SU-DHL-6 (cell line): ENCODE data around the gene NFATC3.

ENCODE experiments used
- H2AFZ ChIP-seq: fragments of 200-600 bp; sonication (generic); 2 replicates; pipeline ENCODE4 v1.6.1; 2014; ENCODE audit warnings: low read depth, mild to moderate bottlenecking, moderate library complexity, mixed read lengths, antibody characterized with exemption, low read length; ENCODE audit not compliant: severe bottlenecking
- H3F3A ChIP-seq: fragments of 200-600 bp; shearing (Covaris generic); 2 replicates; pipeline ENCODE4 v1.6.0; 2016; ENCODE audit warnings: antibody characterized with exemption, mild to moderate bottlenecking; ENCODE audit not compliant: insufficient read depth
- H3K27ac ChIP-seq: fragments of 200-600 bp; sonication (generic); 2 replicates; pipeline ENCODE4 v1.5.1; 2016; ENCODE audit warnings: low read depth, mild to moderate bottlenecking, low read length, moderate library complexity, mixed read lengths
- H3K27me3 ChIP-seq: fragments of 200-600 bp; sonication (generic), shearing (Covaris generic); 2 replicates; pipeline ENCODE4 v1.6.0; 2014; ENCODE audit warnings: mild to moderate bottlenecking, low read length
- H3K36me3 ChIP-seq: fragments of 200-600 bp; sonication (generic); 2 replicates; pipeline ENCODE4 v1.6.1; 2014; ENCODE audit warnings: mild to moderate bottlenecking, low read length, mixed read lengths
- H3K4me2 ChIP-seq: fragments of 300-600, 200-600 bp; shearing (Covaris generic), sonication (generic); 2 replicates; pipeline ENCODE4 v1.6.0; 2014; ENCODE audit warnings: low read length, low read depth, mild to moderate bottlenecking; ENCODE audit not compliant: poor library complexity, severe bottlenecking
- H3K4me3 ChIP-seq: fragments of 200-600 bp; sonication (generic); 2 replicates; pipeline ENCODE4 v1.5.1; 2014; ENCODE audit warnings: antibody characterized with exemption, low read length, mild to moderate bottlenecking, mixed read lengths; ENCODE audit not compliant: insufficient read depth, poor library complexity, severe bottlenecking
- H3K79me2 ChIP-seq: fragments of 200-600 bp; sonication (generic); 2 replicates; pipeline ENCODE4 v1.6.1; 2014; ENCODE audit warnings: mild to moderate bottlenecking, low read length, moderate library complexity; ENCODE audit not compliant: insufficient read depth
- H3K9ac ChIP-seq: fragments of 200-600 bp; sonication (generic); 2 replicates; pipeline ENCODE4 v1.7.0; 2014; ENCODE audit warnings: mild to moderate bottlenecking, low read length
- H3K9me2 ChIP-seq: fragments of 200-600 bp; sonication (generic); replicated peaks from 2 replicates; pipeline ENCODE4 v1.6.1; 2014; ENCODE audit warnings: low read length; ENCODE audit not compliant: insufficient read depth
- H3K9me3 ChIP-seq: fragments of 200-600 bp; sonication (generic); 2 replicates; pipeline ENCODE4 v1.6.1; 2014; ENCODE audit warnings: low read length, mixed read lengths; ENCODE audit not compliant: insufficient read depth
- H4K20me1 ChIP-seq: fragments of 200-600 bp; sonication (generic); 2 replicates; pipeline ENCODE4 v1.6.1; 2014; ENCODE audit warnings: low read depth, mild to moderate bottlenecking, antibody characterized with exemption, low read length, moderate library complexity, mixed read lengths
- EZH2phosphoT487 ChIP-seq: fragments of 200-600 bp; sonication (generic), shearing (Covaris generic); conservative IDR thresholded peaks from 2 replicates; pipeline ENCODE4 v1.6.1; 2018; ENCODE audit warnings: mild to moderate bottlenecking, antibody characterized with exemption, low read length, moderate library complexity, mixed read lengths
- TF ChIP-seq, protein P1 (sequence below): fragments of 200-600 bp; sonication (generic); IDR thresholded peaks from one replicate; pipeline ENCODE4 v1.5.1; 2017; ENCODE audit warnings: antibody characterized with exemption, mild to moderate bottlenecking, low read length, moderate library complexity; ENCODE audit not compliant: insufficient read depth, poor library complexity, severe bottlenecking

The NFATC3 gene

DNA sequence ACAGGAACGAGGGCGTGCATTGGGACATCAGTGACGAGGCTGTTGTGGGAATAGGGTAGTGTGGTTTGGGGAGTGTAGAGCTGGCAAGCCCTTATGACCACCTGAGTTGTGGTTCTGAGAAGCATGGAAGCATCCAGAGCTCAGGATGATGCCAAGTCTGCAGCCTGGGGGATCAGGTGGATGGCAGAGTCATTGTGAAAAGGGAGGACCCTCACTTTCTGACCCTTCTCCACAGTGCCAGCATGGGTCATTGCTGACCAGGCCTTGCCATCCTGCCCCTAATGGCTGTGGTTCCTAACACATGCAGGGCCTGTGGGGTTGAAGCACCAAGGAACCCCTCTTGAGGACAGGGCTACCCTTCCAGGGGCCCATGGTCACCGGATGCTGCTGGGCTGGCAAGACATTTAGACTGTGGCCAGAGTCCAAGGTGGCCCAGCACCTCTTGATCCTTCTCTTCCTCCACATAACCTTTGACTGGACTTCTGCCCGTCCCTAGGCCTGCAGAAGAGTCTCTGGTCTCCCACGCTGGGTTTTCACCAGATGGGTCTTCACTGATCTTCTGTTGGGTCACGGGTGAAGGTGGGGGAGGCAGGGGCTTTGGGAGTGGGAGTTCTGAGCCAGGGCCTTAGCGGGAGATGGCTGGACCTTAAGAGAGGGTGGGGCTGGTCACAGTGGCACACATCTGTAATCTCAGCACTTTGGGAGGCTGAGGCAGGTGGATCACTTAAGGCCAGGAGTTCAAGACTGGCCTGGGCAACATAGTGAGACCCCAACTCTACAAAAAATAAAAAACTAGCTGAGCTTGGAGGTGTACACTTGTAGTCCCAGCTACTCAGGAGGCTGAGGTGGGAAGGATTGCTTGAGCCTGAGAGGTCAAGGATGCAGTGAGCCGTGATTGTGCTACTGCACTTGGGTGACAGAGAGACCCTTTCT lies 158.0 kb downstream of the NFATC3 start:
- H3K9me3 ChIP-seq: no peaks in the 10 kb centered on the region
- TF ChIP-seq, protein P1, sequence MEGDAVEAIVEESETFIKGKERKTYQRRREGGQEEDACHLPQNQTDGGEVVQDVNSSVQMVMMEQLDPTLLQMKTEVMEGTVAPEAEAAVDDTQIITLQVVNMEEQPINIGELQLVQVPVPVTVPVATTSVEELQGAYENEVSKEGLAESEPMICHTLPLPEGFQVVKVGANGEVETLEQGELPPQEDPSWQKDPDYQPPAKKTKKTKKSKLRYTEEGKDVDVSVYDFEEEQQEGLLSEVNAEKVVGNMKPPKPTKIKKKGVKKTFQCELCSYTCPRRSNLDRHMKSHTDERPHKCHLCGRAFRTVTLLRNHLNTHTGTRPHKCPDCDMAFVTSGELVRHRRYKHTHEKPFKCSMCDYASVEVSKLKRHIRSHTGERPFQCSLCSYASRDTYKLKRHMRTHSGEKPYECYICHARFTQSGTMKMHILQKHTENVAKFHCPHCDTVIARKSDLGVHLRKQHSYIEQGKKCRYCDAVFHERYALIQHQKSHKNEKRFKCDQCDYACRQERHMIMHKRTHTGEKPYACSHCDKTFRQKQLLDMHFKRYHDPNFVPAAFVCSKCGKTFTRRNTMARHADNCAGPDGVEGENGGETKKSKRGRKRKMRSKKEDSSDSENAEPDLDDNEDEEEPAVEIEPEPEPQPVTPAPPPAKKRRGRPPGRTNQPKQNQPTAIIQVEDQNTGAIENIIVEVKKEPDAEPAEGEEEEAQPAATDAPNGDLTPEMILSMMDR: no peak
- no peak for TF ChIP-seq EZH2phosphoT487
- no peaks in the 10 kb centered on the region for H3K36me3 ChIP-seq
- no peaks in the 10 kb centered on the region for H4K20me1 ChIP-seq
- no peak overlapping the region for H3K9ac ChIP-seq
- no peak overlapping the region for H3K27ac ChIP-seq
- no peaks in the 10 kb centered on the region for H3F3A ChIP-seq
- no peaks in the 10 kb centered on the region for H3K27me3 ChIP-seq
- H3K9me2 ChIP-seq: no peaks in the 10 kb centered on the region
- H3K4me3 ChIP-seq: no peak overlapping the region
- H2AFZ ChIP-seq: no peak overlapping the region
- peaks cover 18% of the 10 kb centered on the region; the same call in 1 of the 2 replicates for H3K79me2 ChIP-seq
- no peak overlapping the region for H3K4me2 ChIP-seq

DNA sequence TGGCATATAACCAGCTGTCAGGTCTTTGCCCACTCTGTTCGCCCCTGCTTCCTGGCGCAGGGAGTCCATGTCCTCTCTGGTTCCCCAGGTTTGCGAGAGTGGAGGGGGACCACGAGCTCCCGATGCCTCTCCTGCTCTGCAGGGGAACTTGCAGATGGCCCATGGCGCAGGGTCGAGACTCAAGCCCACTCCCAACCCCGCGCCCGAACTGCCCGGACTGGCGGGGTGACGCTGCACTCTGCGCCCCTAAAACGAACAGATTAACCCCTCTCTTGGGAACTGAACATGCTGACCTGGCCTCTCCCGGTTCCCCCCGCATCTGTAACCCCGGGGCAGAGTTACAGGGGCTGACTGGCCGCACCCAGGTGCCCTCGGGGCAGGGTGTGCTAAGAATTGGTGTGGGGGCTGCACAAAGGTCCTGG lies 159.3 kb downstream of the NFATC3 start:
- Histone ChIP-seq H3K9me2 (no peaks in the 10 kb centered on the region), H3K27me3 (no peaks in the 10 kb centered on the region), H2AFZ (peak overlapping the region; percentile 62), H4K20me1 (no peaks in the 10 kb centered on the region), H3K9ac (peak overlapping the region; percentile 70), H3K36me3 (no peaks in the 10 kb centered on the region), H3K4me2 (peak overlapping the region; percentile 56), H3K79me2 (peaks cover 18% of the 10 kb centered on the region; the same call in 1 of the 2 replicates), H3K9me3 (no peaks in the 10 kb centered on the region), H3F3A (no peaks in the 10 kb centered on the region), H3K27ac (no peak overlapping the region), H3K4me3 (peak overlapping the region; percentile 70)
- TF ChIP-seq, protein P1: no peak
- TF ChIP-seq EZH2phosphoT487: no peak

DNA sequence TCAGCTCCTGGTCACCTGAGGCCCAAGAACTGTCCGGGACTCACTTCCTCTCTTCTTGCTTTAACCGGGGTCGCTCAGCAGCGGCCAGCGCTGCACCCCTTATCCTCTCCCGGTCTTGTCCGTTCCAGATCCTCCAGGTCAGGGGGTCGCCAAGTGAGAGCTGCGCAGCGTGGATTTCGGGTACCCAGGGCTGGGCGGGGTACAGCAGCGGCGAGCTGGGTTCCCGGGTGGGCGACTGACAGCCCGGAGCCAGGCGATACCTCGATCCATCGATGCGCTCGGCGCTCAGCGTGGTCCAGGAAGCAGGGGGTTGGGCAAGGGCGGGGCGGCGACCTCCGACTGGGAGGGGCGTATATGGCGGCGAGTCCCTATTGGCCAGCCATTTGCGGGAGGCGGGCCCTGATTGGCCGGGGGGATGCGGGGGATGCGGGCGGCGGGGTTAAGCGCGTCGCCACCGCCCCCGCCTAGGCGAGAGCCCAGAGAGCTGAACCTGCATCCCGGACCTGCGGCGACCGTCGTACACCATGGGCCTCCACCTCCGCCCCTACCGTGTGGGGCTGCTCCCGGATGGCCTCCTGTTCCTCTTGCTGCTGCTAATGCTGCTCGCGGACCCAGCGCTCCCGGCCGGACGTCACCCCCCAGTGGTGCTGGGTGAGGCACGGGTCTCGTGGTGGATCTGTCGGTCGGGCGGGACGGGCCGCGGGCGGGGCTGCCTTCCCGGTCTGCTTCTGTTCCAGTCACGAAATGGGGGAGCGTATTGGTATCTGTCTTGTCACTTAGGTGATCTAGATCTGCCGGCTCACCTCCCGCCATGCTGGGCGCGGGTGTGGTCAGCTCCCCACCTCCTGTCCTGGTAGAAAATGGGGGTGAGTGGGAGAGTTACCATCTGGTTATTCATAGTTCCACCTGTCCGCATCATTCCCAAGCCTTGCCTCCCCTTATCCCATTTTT lies 160.0 kb downstream of the NFATC3 start, which contains the start of gene PLA2G15:
TSS of gene PLA2G15 (plus strand) at position 471 of the 951 bp plus-strand sequence. CDS start at position 525, 54 bp downstream.
- TF ChIP-seq, protein P1: no peak
- no peak for TF ChIP-seq EZH2phosphoT487
- peak within 1 kb of the TSS; percentile 62 for H2AFZ ChIP-seq
- H4K20me1 ChIP-seq: no peaks in the 10 kb centered on the region
- H3K27me3 ChIP-seq: no peaks in the 10 kb centered on the region
- H3K36me3 ChIP-seq: no peaks in the 10 kb centered on the region
- no peaks in the 10 kb centered on the region for H3K9me2 ChIP-seq
- peaks cover 18% of the 10 kb centered on the region; the same call in 1 of the 2 replicates for H3K79me2 ChIP-seq
- H3K9me3 ChIP-seq: no peaks in the 10 kb centered on the region
- no peak within 1 kb of the TSS for H3K27ac ChIP-seq
- H3K4me3 ChIP-seq: peak within 1 kb of the TSS; percentile 80
- H3F3A ChIP-seq: no peaks in the 10 kb centered on the region
- peak within 1 kb of the TSS; percentile 70 for H3K9ac ChIP-seq
- H3K4me2 ChIP-seq: peak within 1 kb of the TSS; percentile 69
